Neuronal stem cell (in vitro differentiated cells): Measurements from ENCODE around the gene TOB1.

Experiments used
- DNase-seq: peaks from one replicate; pipeline ENCODE4 v3.0.0-alpha.2; 2013; ENCODE audit warnings: low spot score
- H2AFZ ChIP-seq: one replicate; pipeline ENCODE4 v1.6.1; 2013; ENCODE audit warnings: mild to moderate bottlenecking, low read length, inconsistent platforms
- H2AK5ac ChIP-seq: 2 replicates; pipeline ENCODE4 v1.6.1; 2013; ENCODE audit warnings: low read depth, mild to moderate bottlenecking, inconsistent platforms, low read length, moderate library complexity, mixed read lengths
- H2BK120ac ChIP-seq: 2 replicates; pipeline ENCODE4 v1.6.1; 2013; ENCODE audit warnings: low read depth, mild to moderate bottlenecking, inconsistent platforms, low read length, moderate library complexity, mixed read lengths
- H2BK12ac ChIP-seq: one replicate; pipeline ENCODE4 v1.6.1; 2013; ENCODE audit warnings: low read length, inconsistent platforms
- H2BK15ac ChIP-seq: 2 replicates; pipeline ENCODE4 v1.6.1; 2013; ENCODE audit warnings: mild to moderate bottlenecking, low read length, inconsistent platforms, mixed read lengths
- H2BK5ac ChIP-seq: one replicate; pipeline ENCODE4 v1.6.1; 2013; ENCODE audit warnings: inconsistent platforms, mild to moderate bottlenecking, low read length, moderate library complexity
- H3K14ac ChIP-seq: one replicate; pipeline ENCODE4 v1.6.1; 2013; ENCODE audit warnings: low read length, inconsistent platforms
- H3K18ac ChIP-seq: 2 replicates; pipeline ENCODE4 v1.6.1; 2013; ENCODE audit warnings: low read length, inconsistent platforms
- H3K23ac ChIP-seq: 2 replicates; pipeline ENCODE4 v1.6.1; 2013; ENCODE audit warnings: low read depth, mild to moderate bottlenecking, mixed read lengths, low read length, inconsistent platforms; ENCODE audit not compliant: poor library complexity
- H3K27ac ChIP-seq: replicated peaks from 3 replicates; pipeline ENCODE4 v1.5.1; 2013; ENCODE audit warnings: low read length, inconsistent platforms
- H3K27me3 ChIP-seq, 3 experiments: 2 replicates each; pipeline ENCODE4 v1.6.1; 2013; ENCODE audit warnings: low read length in 3 of 3, mild to moderate bottlenecking in 2 of 3, inconsistent platforms in 1 of 3, low read depth in 1 of 3, mixed read lengths in 1 of 3, moderate library complexity in 1 of 3; ENCODE audit not compliant: control insufficient read depth in 3 of 3, insufficient read depth in 3 of 3
- H3K36me3 ChIP-seq, 2 donors: replicated peaks in 1 of 2; 2 replicates each; pipeline ENCODE4 v1.6.1; 2013; ENCODE audit warnings: low read length in 2 of 2; ENCODE audit not compliant: control insufficient read depth in 2 of 2, insufficient read depth in 2 of 2
- H3K4ac ChIP-seq: 2 replicates; pipeline ENCODE4 v1.6.1; 2013; ENCODE audit warnings: inconsistent platforms, mild to moderate bottlenecking, low read length, moderate library complexity
- H3K4me1 ChIP-seq, 2 donors: 1 replicate in 1 of 2; 2 replicates in 1 of 2; pipeline ENCODE4 v1.6.1; 2013; ENCODE audit warnings: low read length in 2 of 2, low read depth in 1 of 2; ENCODE audit not compliant: control insufficient read depth in 2 of 2, insufficient read depth in 1 of 2
- H3K4me2 ChIP-seq: one replicate; pipeline ENCODE4 v1.6.1; 2013; ENCODE audit warnings: mild to moderate bottlenecking, low read length, inconsistent platforms; ENCODE audit not compliant: insufficient read depth, poor library complexity, severe bottlenecking
- H3K4me3 ChIP-seq, 2 donors: 2 replicates each; pipeline ENCODE4 v1.5.1; 2013; ENCODE audit warnings: low read length in 2 of 2, mild to moderate bottlenecking in 2 of 2, inconsistent platforms in 1 of 2, moderate library complexity in 1 of 2
- H3K79me1 ChIP-seq: one replicate; pipeline ENCODE4 v1.6.1; 2013; ENCODE audit warnings: low read depth, mild to moderate bottlenecking, inconsistent platforms, low read length, moderate library complexity
- H3K9ac ChIP-seq: one replicate; pipeline ENCODE4 v1.6.1; 2013; ENCODE audit warnings: mild to moderate bottlenecking, low read depth, low read length, inconsistent platforms; ENCODE audit not compliant: poor library complexity
- H3K9me3 ChIP-seq, 2 donors: replicated peaks in 1 of 2; 2 replicates each; pipeline versions ENCODE3 to v1.6.1; 2013; ENCODE audit warnings: low read length in 2 of 2, mild to moderate bottlenecking in 2 of 2, inconsistent platforms in 1 of 2, low read depth in 1 of 2, mixed read lengths in 1 of 2, moderate library complexity in 1 of 2; ENCODE audit not compliant: control insufficient read depth in 2 of 2, insufficient read depth in 1 of 2
- H4K8ac ChIP-seq: one replicate; pipeline ENCODE4 v1.6.1; 2013; ENCODE audit warnings: low read depth, mild to moderate bottlenecking, inconsistent platforms, low read length, moderate library complexity
- H4K91ac ChIP-seq: one replicate; pipeline ENCODE4 v1.6.1; 2013; ENCODE audit warnings: low read length, low read depth, mild to moderate bottlenecking, inconsistent platforms; ENCODE audit not compliant: poor library complexity
- WGBS, 2 donors: extraction: QIAGEN DNeasy Blood & Tissue Kit; methylation state at CpG; one replicate each; pipeline ENCODE4 v1.1.7; 2013; ENCODE audit warnings: missing lambda C conversion rate in 2 of 2, mixed read lengths in 1 of 2; ENCODE audit not compliant: insufficient read length in 2 of 2, insufficient replicate concordance in 1 of 2; ENCODE audit errors: extremely low coverage in 2 of 2; 5-methylcytosine and 5-hydroxymethylcytosine counted together

Gene TOB1

DNA sequence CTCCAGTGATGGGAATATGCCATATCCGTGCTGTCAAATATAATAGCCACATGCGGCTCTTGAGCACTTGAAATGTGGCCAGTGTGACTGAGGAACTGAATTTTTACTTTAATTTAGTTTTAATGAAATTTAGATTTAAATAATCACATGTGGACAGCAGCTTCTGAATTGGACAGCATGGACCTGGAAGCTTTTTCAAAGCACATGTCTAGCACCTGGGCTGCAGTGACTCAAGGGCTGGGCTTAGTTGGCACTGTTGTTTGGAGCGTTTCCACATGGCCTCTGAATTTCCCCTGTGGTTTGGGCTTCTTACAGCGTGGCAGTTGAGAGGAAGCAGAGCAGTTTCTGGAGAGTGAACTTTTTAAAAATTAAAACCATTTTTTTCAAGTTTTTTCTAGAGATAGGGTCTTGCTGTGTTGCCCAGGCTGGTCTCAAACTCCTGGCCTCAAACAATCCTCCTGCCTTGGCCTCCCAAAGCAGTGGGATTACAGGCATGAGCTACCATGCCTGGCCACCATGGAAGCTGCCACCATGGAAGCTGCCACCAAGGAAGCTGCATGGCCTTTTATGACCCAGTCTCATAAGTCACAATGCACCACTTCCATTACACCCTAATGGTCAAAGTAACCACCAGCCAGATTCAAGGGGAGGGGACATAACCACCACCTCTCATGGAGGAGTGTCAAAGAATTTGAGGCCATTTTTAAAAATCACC is 6.7 kb upstream of the TOB1 start:
- DNase-seq, result no peak
- no peak overlapping the region for H4K91ac ChIP-seq
- H2BK12ac ChIP-seq, result no peak overlapping the region
- H3K4me1 ChIP-seq, result peaks cover 0 to 6% of the 10 kb centered on the region in 2 donors
- no peak overlapping the region for H3K27ac ChIP-seq
- no peak overlapping the region for H2AK5ac ChIP-seq
- H3K18ac ChIP-seq, result no peak overlapping the region
- no peak overlapping the region for H2BK15ac ChIP-seq
- H3K23ac ChIP-seq, result no peak overlapping the region
- no peak overlapping the region for H3K4ac ChIP-seq
- H2BK5ac ChIP-seq, result no peak overlapping the region
- no peaks in the 10 kb centered on the region for H3K27me3 ChIP-seq
- H2AFZ ChIP-seq, result no peak overlapping the region
- WGBS, 2 donors, result no CpG with 5 or more reads among the region's 4 CpGs
- H4K8ac ChIP-seq, result no peak overlapping the region
- H3K36me3 ChIP-seq, result no peaks in the 10 kb centered on the region
- no peak overlapping the region for H2BK120ac ChIP-seq
- H3K9ac ChIP-seq, result no peak overlapping the region
- no peaks in the 10 kb centered on the region for H3K79me1 ChIP-seq
- no peaks in the 10 kb centered on the region for H3K9me3 ChIP-seq
- H3K14ac ChIP-seq, result no peak overlapping the region
- no peak overlapping the region for H3K4me3 ChIP-seq
- H3K4me2 ChIP-seq, result no peak overlapping the region

DNA sequence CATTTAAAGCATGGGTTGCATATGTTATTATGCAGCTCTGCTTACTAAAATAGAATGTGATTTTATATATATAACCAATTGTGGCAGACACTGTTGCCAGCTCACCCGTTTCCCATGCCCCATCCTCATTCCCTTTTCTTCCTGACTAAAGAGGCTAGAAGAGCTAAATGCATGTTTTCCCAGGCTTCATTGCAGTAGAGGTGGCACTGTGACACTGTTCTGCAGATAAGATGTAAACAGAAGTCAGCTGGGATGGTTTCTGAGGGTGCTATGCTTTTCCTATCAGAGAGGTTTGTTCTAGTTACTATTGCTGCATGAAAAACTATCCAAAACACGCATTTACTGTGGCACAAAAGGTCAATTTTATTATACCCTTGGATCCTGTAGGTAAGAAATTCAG is 5.7 kb upstream of the TOB1 start:
- Histone ChIP-seq H3K4me1 (peaks cover 0 to 6% of the 10 kb centered on the region in 2 donors), H4K8ac (no peak overlapping the region), H3K27me3 (no peaks in the 10 kb centered on the region), H3K4ac (no peak overlapping the region), H2BK5ac (no peak overlapping the region), H3K23ac (no peak overlapping the region), H3K9ac (no peak overlapping the region), H3K9me3 (no peaks in the 10 kb centered on the region), H2AFZ (no peak overlapping the region), H3K4me2 (no peak overlapping the region), H3K27ac (no peak overlapping the region), H2BK15ac (no peak overlapping the region), H2BK120ac (no peak overlapping the region), H3K79me1 (peaks cover 2% of the 10 kb centered on the region), H2BK12ac (no peak overlapping the region), H3K14ac (no peak overlapping the region), H4K91ac (no peak overlapping the region), H3K36me3 (no peaks in the 10 kb centered on the region), H3K4me3 (no peak overlapping the region), H2AK5ac (no peak overlapping the region), H3K18ac (no peak overlapping the region)
- WGBS, 2 donors, result no CpG with 5 or more reads among the region's 2 CpGs
- DNase-seq, result no peak

DNA sequence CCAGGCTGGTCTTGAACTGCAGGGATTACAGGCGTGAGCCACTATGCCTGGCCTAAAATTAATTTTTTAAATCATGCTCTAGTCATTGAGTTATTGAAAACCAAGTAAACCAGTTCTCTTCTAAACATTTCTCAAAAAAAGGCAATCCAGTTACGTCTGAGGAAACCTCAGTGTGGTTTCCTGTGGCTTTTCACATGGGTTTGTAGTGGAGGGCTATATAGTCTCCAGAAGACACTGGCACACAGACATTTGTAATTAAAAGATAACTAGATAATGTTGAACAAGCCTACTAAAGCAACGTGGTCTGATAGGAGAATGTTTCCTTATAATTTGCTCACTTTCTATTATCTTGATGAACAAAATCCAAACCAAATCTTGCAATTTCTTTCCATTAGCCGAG is 5.2 kb upstream of the TOB1 start:
- Histone ChIP-seq H3K4me1 (peaks cover 0 to 6% of the 10 kb centered on the region in 2 donors), H3K4ac (no peak overlapping the region), H3K9ac (no peak overlapping the region), H3K79me1 (peaks cover 2% of the 10 kb centered on the region), H3K4me3 (no peak overlapping the region), H3K18ac (no peak overlapping the region), H2BK5ac (no peak overlapping the region), H3K14ac (no peak overlapping the region), H2BK12ac (no peak overlapping the region), H3K4me2 (no peak overlapping the region), H3K27ac (no peak overlapping the region), H4K91ac (no peak overlapping the region), H2AK5ac (no peak overlapping the region), H3K9me3 (no peaks in the 10 kb centered on the region), H3K27me3 (no peaks in the 10 kb centered on the region), H3K36me3 (no peaks in the 10 kb centered on the region), H4K8ac (no peak overlapping the region), H3K23ac (no peak overlapping the region), H2BK120ac (no peak overlapping the region), H2AFZ (no peak overlapping the region), H2BK15ac (no peak overlapping the region)
- no CpG with 5 or more reads among the region's 4 CpGs for WGBS, 2 donors
- no peak for DNase-seq

DNA sequence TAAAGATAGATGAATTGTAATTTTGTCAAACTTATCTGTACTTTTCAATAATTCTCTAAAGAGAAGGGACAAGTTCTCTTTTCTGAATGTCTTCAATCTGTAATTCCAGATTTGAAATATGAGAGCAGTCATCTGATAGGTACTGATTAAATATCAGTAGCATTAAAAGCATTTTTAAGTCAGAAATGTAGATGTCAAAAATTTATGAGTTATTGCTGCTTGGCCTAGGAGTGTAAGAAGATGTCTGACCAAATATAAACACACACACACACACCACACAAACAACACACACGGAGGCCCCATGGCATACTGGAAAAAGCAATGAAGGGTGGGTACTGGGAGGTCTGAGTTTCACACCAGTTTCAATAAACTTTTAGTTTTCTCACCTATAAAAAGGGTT is 2.4 kb upstream of the TOB1 start:
- no peak overlapping the region for H3K18ac ChIP-seq
- no peak overlapping the region for H2BK120ac ChIP-seq
- peaks cover 5% of the 10 kb centered on the region for H3K79me1 ChIP-seq
- H3K4me3 ChIP-seq, result peak overlapping the region in 1 of 2 donors; percentile 60
- H3K4me2 ChIP-seq, result no peak overlapping the region
- no peak overlapping the region for H2BK12ac ChIP-seq
- no peaks in the 10 kb centered on the region for H3K27me3 ChIP-seq
- H3K9ac ChIP-seq, result no peak overlapping the region
- peaks cover under 1 to 6% of the 10 kb centered on the region in 2 donors for H3K4me1 ChIP-seq
- H3K9me3 ChIP-seq, result no peaks in the 10 kb centered on the region
- no peak overlapping the region for H2BK5ac ChIP-seq
- no peak for DNase-seq
- no peak overlapping the region for H2BK15ac ChIP-seq
- H3K23ac ChIP-seq, result no peak overlapping the region
- H3K14ac ChIP-seq, result no peak overlapping the region
- H4K91ac ChIP-seq, result no peak overlapping the region
- WGBS, 2 donors, result no CpG with 5 or more reads among the region's 1 CpG
- no peak overlapping the region for H3K27ac ChIP-seq
- H3K4ac ChIP-seq, result no peak overlapping the region
- H2AFZ ChIP-seq, result no peak overlapping the region
- no peak overlapping the region for H4K8ac ChIP-seq
- H3K36me3 ChIP-seq, result peaks cover under 1 to 6% of the 10 kb centered on the region in 2 donors
- no peak overlapping the region for H2AK5ac ChIP-seq
